ENCODE data around the gene ANKS4B.
A peak's percentile ranks its signal among the peaks of the same experiment; 100 is the strongest.
"Not testable (repeated sequence)": the region's sequence is repeated elsewhere in the genome, so short reads cannot be mapped to it uniquely, and the experiment has no call there.

ANKS4B gene, protein sequence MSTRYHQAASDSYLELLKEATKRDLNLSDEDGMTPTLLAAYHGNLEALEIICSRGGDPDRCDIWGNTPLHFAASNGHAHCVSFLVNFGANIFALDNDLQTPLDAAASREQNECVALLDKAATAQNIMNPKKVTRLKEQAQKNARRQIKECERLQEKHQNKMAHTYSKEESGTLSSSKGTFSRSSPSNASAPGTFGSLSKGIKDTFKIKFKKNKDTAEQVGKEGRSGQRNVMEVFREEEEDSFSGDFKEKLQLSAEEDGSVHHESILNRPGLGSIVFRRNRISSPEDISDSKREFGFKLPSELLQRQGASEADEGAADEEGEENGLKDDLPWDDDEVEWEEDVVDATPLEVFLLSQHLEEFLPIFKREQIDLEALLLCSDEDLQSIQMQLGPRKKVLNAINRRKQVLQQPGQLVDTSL

DNA sequence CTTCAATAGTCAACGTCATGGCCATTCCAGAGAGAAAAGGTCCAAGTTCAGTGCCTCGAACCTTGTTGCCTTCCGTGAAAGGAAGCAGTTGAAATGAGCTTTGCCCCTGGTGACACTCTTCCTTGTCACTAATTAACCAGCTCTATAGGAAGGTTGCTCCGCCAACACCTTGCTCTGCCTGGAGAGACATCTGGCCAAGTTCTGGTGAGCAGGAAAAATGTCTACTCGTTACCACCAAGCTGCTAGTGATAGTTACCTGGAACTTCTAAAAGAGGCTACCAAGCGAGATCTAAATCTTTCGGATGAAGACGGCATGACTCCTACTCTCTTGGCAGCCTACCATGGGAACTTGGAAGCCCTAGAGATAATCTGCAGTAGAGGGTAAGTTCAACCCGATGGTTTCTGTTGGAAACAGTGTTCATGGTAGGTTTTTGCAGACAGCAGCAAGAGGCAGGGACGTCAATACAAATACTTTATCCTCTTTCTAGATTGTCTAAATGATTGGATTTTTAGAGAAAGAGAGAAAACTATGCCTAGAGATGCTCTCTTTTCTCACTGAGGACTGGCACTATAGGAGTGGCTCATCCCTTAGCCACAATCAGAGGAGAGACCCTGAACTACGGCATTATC lies at the start of gene ANKS4B:
Gene ANKS4B, plus strand, starts transcription at position 179 of the 630 bp plus-strand sequence. Its CDS starts 39 bp downstream, at position 218.
- DNase-seq = no peak

DNA sequence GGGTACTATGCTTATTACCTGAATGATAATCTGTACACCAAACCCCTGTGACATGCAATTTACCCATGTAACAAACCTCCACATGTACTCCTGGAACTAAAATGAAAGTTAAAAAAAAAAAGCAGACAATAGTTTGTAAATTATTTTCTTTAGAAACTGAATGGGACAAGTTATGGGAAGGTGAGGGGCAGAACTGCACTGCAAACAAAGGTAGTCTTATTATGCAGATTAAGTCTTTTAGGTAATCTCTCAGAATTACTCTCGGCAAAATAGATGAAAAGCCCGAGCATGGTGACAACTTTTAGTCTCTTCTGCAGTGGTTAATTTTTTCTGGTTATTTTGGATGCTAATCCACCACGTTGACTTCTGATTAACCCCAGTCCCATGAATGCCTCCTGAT lies 49.5 kb upstream of the ANKS4B start:
- DNase-seq = no peak

DNA sequence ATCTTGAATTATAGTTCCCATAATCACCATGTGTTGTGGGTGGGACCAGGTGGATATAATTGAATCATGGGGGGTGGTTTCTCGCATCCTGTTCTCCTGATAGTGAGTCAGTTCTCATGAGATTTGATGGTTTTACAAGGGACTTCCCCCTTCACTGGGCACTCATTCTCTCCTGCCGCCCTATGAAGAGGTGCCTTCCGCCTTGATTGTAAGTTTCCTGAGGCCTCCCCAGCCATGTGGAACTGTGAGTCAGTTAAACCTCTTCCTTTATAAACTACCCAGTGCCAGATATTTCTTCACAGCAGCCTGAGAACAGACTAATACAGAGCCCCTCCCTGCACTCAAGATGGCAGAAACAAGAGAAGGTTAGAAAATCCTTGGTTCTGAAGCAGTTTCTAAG lies 48.7 kb upstream of the ANKS4B start:
- peak; percentile 37 for DNase-seq

DNA sequence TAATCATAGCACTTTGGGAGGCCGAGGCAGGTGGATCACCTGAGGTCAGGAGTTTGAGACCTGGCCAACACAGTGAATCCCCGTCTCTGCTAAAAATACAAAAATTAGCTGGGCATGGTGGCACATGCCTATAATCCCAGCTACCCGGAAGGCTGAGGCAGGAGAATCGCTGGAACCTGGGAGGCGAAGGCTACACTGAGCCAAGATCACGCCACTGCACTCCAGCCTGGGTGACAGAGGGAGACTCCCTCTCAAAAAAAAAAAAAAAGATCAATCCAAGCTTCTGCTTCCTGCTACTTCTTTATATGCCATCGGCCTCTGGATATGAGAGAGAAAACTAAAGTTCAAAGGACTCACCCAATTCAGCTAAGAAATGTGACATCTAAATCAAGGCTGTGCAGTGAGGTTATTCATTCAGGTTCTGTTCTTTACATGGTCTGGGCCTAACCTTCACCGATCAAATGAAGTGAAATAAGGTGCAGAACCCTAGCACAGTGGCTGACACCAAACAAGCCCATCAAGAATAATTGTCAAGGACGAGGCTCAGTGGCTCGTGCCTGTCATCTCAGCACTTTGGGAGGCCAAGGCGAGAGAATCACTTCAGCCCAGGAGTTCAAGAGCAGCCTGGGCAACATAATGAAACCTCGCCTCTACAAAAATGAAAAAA lies 47.7 kb upstream of the ANKS4B start:
- DNase-seq = no peak

- DNase-seq = no peak
Measured at GRCh38 chr16:21186326-21186691, 47.2 kb upstream of the ANKS4B start.

DNA sequence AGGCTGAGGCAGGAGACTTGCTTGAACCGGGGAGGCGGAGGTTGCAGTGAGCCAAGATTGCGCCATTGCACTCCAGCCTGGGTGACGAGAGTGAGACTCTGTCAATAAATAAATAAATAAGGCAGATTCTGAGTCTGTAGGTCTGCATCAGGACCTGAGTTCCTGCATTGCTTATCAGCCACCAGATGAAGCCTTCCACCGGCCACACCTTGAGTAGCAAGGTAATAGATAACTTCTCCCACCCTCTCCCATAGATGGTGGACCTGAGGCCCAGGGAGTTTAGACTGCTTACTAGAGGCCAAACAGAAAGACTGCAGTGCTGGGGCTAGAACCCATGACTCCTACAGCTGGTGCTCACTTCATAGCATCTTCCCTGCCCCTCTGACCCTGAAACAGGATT lies 44.2 kb upstream of the ANKS4B start:
- DNase-seq = no peak

DNA sequence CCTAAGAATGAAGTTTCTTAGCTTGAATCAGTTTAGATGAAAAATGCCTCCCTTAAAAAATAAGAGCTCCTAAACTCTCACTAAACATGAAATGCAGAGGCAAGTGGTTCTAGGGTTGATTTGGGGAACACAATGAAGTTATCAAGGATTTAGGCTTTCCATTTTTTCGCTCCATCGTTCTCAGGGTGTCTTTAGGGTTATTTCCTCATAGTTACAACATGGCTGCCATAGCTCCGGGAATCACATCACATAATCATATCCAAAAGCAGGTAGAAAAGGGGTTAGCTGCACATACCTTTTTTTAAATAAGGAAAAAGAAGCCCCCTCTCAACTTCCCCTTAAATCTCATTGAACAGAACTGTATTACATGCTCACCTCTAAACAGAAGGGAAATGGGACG lies 43.5 kb upstream of the ANKS4B start:
- DNase-seq = no peak

GRCh38 chr16:21190599-21190998 lies 42.9 kb upstream of the ANKS4B start:
- no peak for DNase-seq

GRCh38 chr16:21192991-21193390 lies 40.5 kb upstream of the ANKS4B start:
- DNase-seq = no peak

GRCh38 chr16:21194771-21195301 lies 38.7 kb upstream of the ANKS4B start:
- no peak for DNase-seq

DNA sequence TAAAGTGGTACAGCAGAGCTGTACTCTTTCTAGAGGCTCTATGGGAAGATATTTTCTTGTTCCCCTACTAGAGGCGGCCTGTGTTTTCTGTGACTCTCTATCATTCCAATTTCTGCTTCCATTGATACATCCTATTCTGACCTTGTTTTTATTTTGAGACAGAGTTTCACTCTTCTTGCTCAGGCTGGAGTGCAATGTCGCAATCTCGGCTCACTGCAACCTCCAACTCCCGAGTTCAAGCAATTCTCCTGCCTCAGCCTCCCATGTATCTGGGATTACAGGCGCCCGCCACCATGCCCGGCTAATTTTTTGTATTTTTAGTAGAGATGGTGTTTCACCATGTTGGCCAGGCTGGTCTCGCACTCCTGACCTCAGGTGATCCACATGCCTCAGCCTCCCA lies 38.2 kb upstream of the ANKS4B start:
- DNase-seq = not testable (repeated sequence)

DNA sequence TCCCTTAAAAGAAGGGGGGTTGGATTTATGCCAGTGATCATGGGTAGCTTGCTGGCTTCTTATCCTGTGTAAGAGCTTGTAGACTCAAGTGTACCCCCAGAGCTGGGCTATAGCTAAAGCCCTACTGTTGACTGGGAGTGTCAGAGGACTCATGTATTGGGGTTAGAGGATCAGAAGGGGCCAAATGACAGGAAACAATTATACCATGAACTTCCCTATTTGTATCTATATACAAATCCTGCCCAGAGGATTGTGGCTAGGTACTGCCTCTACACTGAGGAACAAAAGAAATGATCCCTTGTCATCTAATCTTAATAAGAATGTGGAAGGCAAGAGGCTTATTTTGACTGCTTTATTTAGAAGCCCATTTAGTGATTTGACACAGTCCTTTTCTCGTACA lies 36.4 kb upstream of the ANKS4B start:
- no peak for DNase-seq

GRCh38 chr16:21197621-21198020 lies 35.9 kb upstream of the ANKS4B start:
- no peak for DNase-seq

- no peak for DNase-seq
Measured at GRCh38 chr16:21199607-21200218, 33.8 kb upstream of the ANKS4B start.

- no peak for DNase-seq
Measured at GRCh38 chr16:21203155-21203797, 30.2 kb upstream of the ANKS4B start.

DNA sequence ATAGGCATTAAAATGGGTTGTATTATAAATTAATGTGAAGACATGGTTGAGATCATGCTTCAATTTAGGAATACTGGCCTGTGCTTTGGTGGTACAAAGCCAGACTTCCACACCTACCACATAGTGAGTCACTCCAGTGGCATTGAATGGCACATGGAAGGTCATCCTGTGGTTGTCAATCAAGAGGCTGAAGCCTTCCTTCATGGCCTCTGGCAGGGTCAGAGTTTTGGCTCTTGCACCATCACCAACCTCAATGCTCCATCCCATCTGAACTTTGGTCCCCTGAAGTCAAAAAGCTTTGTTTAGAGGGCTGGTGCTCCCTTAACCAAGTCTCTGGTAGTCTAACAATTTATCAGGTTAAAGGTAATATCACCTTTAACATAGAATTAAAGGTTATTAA lies 28.2 kb upstream of the ANKS4B start:
- no peak for DNase-seq

- no peak for DNase-seq
Measured at GRCh38 chr16:21206550-21206949, 26.9 kb upstream of the ANKS4B start.

DNA sequence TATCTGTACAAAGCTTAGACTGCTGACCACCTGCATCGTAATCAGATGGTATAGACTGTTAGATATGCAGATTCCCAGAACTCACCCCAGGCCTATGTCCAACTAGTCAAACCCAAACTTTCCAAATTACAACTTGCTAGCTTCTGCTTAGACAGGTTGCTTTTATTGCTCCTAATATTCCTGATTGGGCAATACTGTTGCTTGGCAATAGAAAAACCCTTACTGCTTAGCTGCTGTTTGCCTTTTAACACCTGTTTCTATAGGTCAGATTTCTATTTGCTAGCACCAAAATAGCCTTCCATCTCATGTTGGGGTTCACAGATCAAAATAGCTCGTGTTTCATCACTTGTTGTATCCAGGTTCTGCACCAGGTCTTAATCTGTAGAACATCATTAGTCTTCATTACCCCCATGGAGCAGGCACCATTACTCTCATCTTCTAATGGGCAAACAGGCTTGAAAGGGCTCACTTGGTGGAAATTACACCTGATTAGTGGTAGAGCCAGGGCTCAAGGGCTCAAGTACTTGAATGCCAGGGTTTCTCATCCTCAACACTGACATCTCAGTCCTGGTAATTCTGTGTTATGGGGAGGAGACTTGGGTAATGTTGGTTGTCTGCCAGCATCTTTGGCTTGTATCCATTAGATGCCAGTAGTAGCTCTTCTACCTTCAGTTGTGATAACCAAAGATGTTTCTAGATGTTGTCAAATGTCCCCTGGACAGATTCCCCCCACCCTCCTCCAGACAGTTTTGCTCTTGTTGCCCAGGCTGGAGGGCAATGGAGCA lies 24.9 kb upstream of the ANKS4B start:
- DNase-seq = no peak

DNA sequence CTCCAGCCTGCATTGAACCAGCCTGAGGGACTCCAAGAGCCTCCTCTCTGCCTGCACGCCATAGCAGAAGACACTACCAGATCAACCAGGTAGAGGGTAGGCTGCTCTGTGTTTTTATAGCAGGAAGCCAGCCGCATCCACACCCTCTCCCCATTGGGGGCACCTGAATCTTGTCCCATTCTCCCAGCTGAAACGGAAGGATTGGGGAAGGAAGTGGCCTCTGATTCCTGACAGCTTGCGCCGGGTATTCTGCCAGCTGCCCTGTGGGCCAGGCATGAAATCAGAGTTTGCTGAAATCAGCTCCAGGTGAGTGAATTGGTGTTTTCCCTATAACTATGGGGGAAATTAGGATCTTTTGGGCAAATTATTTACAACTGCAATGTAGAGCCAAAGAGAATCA lies 22.0 kb upstream of the ANKS4B start, which contains the start of gene ZP2:
Gene ZP2, minus strand, starts transcription at position 89 of the 400 bp plus-strand sequence. Its CDS starts 27 bp downstream, at position 62.
- no peak for DNase-seq

DNA sequence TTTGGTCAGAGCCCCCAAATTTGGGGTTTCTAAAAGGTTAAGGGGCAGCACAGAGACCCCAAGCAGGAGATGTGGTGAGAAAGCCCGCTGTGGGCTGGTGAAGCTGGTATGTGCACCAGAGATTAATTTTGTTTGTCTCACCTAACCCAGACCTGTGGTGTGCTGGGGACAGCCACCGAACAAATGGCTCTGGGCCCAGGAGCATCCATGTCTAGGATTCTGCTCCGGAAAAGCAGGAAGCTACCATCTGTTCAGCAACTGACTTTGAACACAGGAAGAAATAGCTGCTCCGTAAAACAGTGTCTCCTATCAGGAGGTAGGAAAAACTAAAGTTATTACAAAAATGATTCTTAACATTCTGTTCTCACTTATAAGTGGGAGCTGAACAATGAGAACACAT lies 19.4 kb upstream of the ANKS4B start:
- no peak for DNase-seq

DNA sequence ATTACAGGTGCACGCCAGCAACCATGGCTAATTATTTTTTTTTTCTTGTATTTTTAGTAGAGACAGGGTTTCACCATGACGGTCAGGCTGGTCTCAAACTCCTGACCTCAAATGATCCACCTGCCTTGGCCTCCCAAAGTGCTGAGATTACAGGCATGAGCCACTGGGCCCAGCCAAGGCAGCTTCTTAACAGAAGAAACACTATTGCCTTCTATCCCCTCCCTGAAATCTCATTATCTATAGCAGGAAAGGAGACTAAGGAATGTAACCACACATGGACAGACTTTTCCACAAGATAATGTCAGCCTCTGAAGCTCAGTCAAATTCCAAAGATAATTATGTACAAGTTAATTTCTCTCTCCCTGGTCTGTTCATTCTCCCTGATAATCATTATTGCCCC lies 16.4 kb upstream of the ANKS4B start:
- no peak for DNase-seq

DNA sequence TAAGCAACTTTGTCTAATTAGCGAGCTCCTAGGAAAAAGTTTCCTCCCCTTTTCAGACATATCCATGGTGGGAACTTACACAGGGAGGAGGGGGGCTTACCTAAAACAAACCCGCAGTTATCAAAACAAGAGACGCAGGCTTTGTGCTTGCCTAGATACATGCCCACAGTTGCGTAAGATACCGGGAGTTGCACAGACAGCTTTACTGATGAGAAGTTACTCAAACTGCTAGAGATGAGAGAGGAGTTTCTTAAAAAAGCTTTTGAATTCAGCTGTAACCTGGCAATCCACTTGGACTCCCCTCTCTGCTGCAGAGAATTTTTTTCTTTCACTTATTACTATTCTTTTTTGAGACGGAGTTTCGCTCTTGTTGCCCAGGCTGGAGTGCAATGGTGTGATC lies 15.3 kb upstream of the ANKS4B start:
- DNase-seq = no peak

Data from activated CD4-positive, alpha-beta T cell treated with anti-CD3 and anti-CD28 coated beads, Interleukin-2, Interleukin-6, amounts not matched to agents 100 ng/mL and 50 ng/mL, durations not matched to agents 16 hours and 8 hours (primary cell).